DMS 273 (cell line): ENCODE data around the gene FOXP1.

Experiments
- DNase-seq: peaks from one replicate; lab custom pipeline; 2025; ENCODE audit not compliant: unreplicated experiment; lab: John Stamatoyannopoulos, UW

FOXP1 gene

GRCh38 chr3:71202848-71203533 lies 380.5 kb downstream of the FOXP1 start:
- no peak for DNase-seq

DNA sequence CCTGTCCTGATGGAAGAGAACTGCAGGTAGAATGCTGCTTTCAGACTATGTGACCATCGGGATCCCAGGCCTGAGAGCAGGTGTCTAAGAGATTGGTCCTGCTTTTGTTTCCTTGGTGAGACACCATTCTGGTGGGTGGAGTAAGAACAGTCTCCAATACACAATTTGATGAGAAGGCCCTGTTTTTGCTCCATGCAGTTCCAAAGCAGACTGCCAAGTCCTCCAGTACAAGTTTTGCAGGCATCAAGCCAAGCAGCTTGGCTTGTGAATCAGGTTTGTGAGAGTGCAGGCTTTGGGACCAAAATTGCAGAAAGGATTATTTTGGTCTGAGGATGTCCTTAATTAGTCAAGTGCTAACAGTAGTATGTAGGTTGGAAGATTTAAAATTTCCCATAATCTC lies 381.6 kb downstream of the FOXP1 start:
- peak; percentile 24 for DNase-seq

GRCh38 chr3:71197841-71198565 lies 385.5 kb downstream of the FOXP1 start:
- DNase-seq: no peak

- peak; percentile 35 for DNase-seq
Measured at GRCh38 chr3:71195492-71195891, 388.0 kb downstream of the FOXP1 start.

DNA sequence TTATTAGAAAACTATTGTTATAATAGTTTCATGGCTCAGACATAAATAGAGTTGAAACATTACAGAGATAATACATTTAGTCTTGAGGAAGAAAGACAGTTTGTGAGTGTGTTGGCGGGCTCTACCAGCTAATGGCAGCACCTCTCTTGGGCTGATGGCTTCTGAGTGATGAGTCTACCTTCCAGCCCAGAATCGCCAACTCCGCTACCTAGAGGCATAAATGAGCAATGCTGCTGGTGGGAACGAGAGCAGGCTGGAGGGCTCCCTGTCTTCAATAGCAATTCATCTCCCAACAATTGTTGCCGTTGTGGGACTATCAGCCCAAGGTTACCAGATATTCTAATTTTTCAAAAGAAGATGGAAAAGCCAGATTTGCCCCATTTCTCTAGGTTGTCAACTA lies 388.7 kb downstream of the FOXP1 start:
- no peak for DNase-seq

GRCh38 chr3:71191031-71191482 lies 392.5 kb downstream of the FOXP1 start:
- DNase-seq: no peak

DNA sequence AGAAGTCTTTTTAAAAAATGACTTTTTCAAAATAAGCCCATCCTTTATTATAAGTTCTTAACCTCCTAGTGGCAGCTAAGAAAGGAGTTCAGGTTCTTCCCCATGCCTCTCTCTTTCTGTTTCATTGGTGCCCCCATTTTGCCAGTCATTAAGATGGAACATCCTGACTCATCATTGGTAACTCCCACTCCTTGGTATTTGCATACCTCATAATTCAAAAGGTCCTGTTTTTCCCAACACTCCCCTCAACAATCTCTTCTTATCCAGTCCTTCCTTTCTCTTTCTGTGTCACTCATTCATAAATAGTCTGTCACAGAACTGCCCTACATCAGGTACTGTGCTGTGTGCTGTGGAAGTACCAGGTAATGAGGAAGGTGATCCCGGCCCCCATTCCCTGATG lies 394.0 kb downstream of the FOXP1 start:
- no peak for DNase-seq

DNA sequence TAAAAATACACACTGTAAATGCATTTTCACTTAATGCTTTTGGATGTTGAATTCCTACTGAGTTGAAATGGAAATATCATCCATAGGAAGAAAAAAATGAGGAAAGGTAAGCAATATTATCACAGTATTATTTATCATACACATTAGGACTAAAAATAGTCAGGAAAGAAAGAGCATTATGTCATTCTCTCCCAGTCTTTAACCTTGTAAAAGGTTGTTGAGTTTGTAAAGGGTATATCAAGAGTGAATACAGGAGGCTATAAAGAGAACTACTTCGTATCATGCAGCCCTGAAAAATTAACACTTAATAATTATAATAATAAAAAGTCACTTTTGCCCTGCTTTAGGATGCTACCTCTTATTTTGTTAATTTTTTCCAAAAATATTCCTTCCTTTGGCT lies 395.8 kb downstream of the FOXP1 start:
- no peak for DNase-seq

- DNase-seq: no peak
Measured at GRCh38 chr3:71186801-71187200, 396.7 kb downstream of the FOXP1 start.

- DNase-seq: peak; percentile 12
Measured at GRCh38 chr3:71185733-71186455, 397.6 kb downstream of the FOXP1 start.

DNA sequence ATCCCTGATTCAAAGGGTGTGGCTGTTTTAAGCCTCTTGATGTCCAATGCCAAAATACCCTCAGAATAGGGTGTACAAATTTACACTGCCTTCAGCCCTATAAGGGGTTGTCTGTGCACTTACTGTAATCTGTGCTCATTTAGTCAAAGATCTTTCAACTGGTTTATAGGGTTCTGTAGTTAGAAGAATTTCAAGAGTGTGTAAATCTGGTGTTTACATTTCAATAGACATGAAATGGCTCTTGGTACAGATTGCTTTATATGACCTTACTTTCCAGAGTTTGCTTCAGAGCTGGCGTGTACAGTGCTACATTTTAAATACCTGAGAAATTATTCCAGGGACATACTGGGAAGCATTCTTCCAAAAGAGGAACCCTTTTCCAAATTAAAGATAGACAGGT lies 399.3 kb downstream of the FOXP1 start:
- DNase-seq: no peak

GRCh38 chr3:71183549-71183948 lies 400.0 kb downstream of the FOXP1 start:
- no peak for DNase-seq

DNA sequence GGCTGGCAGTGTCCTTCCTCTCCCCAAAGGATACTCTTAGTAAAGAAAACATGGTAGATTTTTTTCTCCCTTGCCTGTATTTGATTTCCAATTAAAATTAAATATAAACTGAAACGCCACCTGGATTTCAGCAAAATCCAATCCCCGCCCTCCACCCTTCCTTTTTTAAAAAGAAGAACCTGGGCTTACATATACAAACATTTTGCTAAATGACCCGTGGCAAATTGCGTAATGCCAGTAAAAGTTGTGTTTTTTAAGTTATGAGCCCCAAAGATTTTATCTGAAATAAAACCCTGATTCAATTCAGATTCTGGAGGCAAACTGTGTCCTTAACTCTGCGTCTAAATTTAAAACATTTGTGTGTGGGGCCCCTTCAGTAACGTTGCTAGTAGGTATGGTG lies 403.0 kb downstream of the FOXP1 start:
- no peak for DNase-seq

- no peak for DNase-seq
Measured at GRCh38 chr3:71177375-71177774, 406.2 kb downstream of the FOXP1 start.

DNA sequence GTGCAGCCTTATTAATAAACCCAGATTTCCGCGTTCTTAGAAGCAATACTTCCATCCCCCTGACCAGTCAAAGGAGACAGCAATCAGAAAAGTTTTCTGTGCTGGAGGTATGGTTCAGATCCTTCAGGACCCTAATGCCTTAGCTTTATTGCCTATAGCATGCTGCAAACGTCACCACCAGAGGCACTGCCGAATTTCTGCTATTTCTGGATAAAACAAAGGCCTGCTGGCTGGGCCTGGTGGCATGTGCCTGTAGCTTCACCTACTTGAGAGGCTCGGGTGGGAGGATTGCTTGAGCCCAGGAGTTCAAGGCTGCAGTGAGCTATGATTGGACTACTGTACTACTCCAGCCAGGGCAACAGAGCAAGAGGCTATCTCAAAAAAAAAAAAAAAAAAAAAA lies 407.2 kb downstream of the FOXP1 start:
- no peak for DNase-seq

- DNase-seq: no peak
Measured at GRCh38 chr3:71175691-71176365, 407.7 kb downstream of the FOXP1 start.

- no peak for DNase-seq
Measured at GRCh38 chr3:71172951-71173350, 410.6 kb downstream of the FOXP1 start.

GRCh38 chr3:71172189-71172588 lies 411.3 kb downstream of the FOXP1 start:
- DNase-seq: no peak

GRCh38 chr3:71171247-71171646 lies 412.3 kb downstream of the FOXP1 start:
- no peak for DNase-seq

DNA sequence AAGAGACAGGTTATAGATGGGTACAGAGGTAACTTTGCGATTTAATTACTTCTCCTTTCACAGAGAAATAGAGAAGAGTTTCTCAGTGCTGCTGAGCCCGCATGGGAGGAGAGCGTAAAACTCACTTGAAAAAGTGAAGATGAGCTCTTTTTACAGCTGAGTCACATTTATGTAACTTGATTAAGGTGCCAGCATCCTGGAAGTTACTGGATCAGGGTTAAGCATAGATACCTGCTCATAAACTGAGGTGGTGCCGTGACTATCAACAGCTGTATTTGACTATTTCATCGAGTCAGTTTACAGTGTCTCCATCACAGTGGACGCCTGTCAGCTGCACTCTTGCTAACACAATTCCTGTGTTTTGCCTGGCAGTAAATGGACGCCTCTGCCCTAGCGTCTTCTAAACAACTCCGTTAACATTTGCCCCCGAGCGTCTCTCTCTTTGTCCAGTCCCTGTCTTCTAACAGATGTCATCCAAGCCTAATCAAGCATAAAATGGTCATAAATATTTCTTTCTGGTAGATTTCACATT lies 414.6 kb downstream of the FOXP1 start:
- DNase-seq: no peak

GRCh38 chr3:71168121-71168721 lies 415.3 kb downstream of the FOXP1 start:
- DNase-seq: no peak
